Neural progenitor cell (in vitro differentiated cells): ENCODE results near the gene PLCG1.

Experiments used
- CTCF ChIP-seq: fragments of 200-600 bp; sonication (generic); IDR thresholded peaks from 2 replicates; pipeline ENCODE4 v1.5.1; 2017; ENCODE audit warnings: antibody characterized with exemption, mild to moderate bottlenecking
- EZH2 ChIP-seq: fragments of 200-600 bp; sonication (generic); IDR thresholded peaks from 2 replicates; pipeline ENCODE4 v1.6.1; 2017; ENCODE audit warnings: antibody characterized with exemption, mild to moderate bottlenecking, moderate library complexity

- TF ChIP-seq CTCF, result no peak
- no peak for TF ChIP-seq EZH2
Observed at GRCh38 chr20:41183391-41183790, 46.0 kb downstream of the PLCG1 start.
